Activated CD8-positive, alpha-beta memory T cell treated with anti-CD3 and anti-CD28 coated beads, Interleukin-2, amount 10 ng/mL, durations not matched to agents 7 days and 5 days (primary cell): ENCODE data around the gene HDAC7. TPM values are rescaled to one million over a fixed set of nuclear protein-coding genes. Genes with fewer than 3 reads are reported as not detected.

Experiments used
- ATAC-seq: fragments of 150-1000 bp; cut with Tn5 transposase; one replicate; pipeline ENCODE4 v1.10.0; 2021; ENCODE audit warnings: moderate library complexity
- CTCF ChIA-PET: fragments of 350-600 bp; sonication (Branson Sonifier 250); formaldehyde crosslinking; loops from one replicate; lab custom pipeline; 2021; ENCODE audit warnings: antibody characterized with exemption; lab: Charles Lee
- DNase-seq: peaks from one replicate; pipeline ENCODE4 v3.0.0-alpha.2; 2020
- H3K27ac Mint-ChIP-seq: one replicate; pipeline ENCODE4 v1.8.0; 2021; ENCODE audit warnings: mild to moderate bottlenecking, mixed read lengths
- H3K27me3 Mint-ChIP-seq: one replicate; pipeline ENCODE4 v1.8.0; 2021; ENCODE audit warnings: mixed read lengths
- H3K36me3 Mint-ChIP-seq: one replicate; pipeline ENCODE4 v1.8.0; 2021; ENCODE audit warnings: mild to moderate bottlenecking, mixed read lengths
- H3K4me1 Mint-ChIP-seq: one replicate; pipeline ENCODE4 v1.8.0; 2021; ENCODE audit warnings: mixed read lengths
- H3K4me3 Mint-ChIP-seq: one replicate; pipeline ENCODE4 v1.8.0; 2021; ENCODE audit warnings: mild to moderate bottlenecking, moderate library complexity, mixed read lengths
- H3K9me3 Mint-ChIP-seq: one replicate; pipeline ENCODE4 v1.8.0; 2022; ENCODE audit warnings: low read depth, mixed read lengths
- total RNA-seq, 2 experiments: library from RNA; stranded (reverse); gene quantifications; one replicate each; pipeline ENCODE4 v1.2.3, GENCODE V29; 2021

Gene HDAC7
- total RNA-seq, result 100 to 1,000 TPM; 226 to 284 TPM

DNA sequence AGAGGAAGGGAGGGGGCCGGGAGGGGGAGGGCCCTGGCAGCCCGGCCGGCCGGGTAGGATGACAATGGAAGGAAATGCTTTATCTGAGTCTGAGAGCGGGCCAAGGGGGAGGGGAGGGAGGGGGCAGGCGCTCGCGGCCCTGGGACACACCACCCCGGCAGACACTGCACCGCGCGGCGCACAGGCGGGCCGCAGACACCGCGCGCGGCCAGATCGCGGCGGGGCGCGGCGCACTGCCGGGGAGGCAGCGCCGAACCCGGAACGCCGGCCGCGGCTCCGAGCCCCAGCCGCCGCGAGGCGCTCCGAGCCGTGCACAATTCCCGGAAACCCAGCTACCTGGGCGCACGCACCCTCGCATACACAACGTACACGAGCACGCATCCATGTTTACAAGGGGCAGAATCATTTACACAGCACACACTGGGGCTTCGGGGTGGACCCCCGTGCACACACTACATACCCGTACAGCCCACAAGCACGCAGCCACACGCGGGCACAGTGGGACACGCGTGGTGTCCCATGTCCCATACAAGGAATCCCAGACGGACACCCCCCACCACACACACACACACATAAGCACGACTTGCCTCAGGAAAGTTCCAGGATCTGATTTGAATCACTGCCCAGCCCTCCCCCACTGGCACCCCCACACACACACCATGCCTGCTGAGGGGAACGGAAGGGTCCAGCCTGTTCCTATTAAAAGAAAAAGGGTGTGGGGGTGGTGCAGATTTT lies at the start of gene HDAC7:
HDAC7 (minus strand) TSS at position 8 of the 735 bp plus-strand sequence. CDS start 118 bp downstream, outside the sequence.
- H3K27ac Mint-ChIP-seq, result peak within 1 kb of the TSS; percentile 96
- peaks cover 26% of the 10 kb centered on the region for H3K36me3 Mint-ChIP-seq
- peak; percentile 85 for DNase-seq
- peaks cover 61% of the 10 kb centered on the region for H3K4me1 Mint-ChIP-seq
- CTCF ChIA-PET, result interaction anchor here (1.1 to 27.3 kb wide), 5 partner anchors 12 to 77 kb away, joined by 3 to 775 read pairs (median 34); no protein-coding TSS in a partner anchor
- H3K4me3 Mint-ChIP-seq, result peak within 1 kb of the TSS; percentile 97
- peak; percentile 52 for ATAC-seq
- H3K27me3 Mint-ChIP-seq, result no peaks in the 10 kb centered on the region
- H3K9me3 Mint-ChIP-seq, result no peaks in the 10 kb centered on the region

GRCh38 chr12:47868552-47869031 lies 48.9 kb upstream of the HDAC7 start:
- ATAC-seq (no peak), DNase-seq (no peak)
- no peaks in the 10 kb centered on the region for H3K9me3 Mint-ChIP-seq
- H3K36me3 Mint-ChIP-seq, result peaks cover 38% of the 10 kb centered on the region
- H3K4me1 Mint-ChIP-seq, result peaks cover 79% of the 10 kb centered on the region
- H3K4me3 Mint-ChIP-seq, result no peak overlapping the region
- H3K27ac Mint-ChIP-seq, result peak overlapping the region; percentile 86
- CTCF ChIA-PET, result interaction anchor here (0.7 to 5.8 kb wide), 11 partner anchors 12 to 162 kb away, joined by 3 to 34 read pairs (median 6); partner anchors contain the start of gene VDR
- no peaks in the 10 kb centered on the region for H3K27me3 Mint-ChIP-seq

DNA sequence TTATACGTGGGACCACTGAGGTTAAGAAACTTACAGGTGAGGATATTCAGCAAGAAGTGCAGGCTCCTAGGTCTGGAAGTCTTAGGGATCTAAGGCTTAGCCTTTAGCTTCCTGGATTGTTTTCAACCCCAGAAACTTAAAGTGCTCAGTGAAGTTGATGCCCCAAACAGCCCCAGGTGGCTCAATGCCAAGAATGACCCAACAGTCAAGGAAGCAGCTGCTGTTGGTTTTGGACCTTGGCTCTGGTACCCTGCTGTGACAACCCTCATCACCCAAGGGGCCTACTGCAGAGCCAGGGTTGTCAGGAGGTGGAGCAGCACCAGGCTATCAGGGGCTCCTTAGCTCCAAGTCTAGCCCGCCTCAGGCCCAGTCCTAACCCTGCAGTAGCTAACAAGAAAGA lies 48.3 kb upstream of the HDAC7 start:
- ATAC-seq (peak; percentile 17), DNase-seq (no peak)
- CTCF ChIA-PET, result interaction anchor here (0.7 to 5.8 kb wide), 8 partner anchors 17 to 96 kb away, joined by 3 to 34 read pairs (median 6); partner anchors contain the start of genes TMEM106C and VDR
- Mint-ChIP-seq H3K27me3 (no peaks in the 10 kb centered on the region), H3K27ac (peak overlapping the region; percentile 86), H3K4me3 (no peak overlapping the region), H3K36me3 (peaks cover 36% of the 10 kb centered on the region), H3K4me1 (peaks cover 82% of the 10 kb centered on the region), H3K9me3 (no peaks in the 10 kb centered on the region)

- no peaks in the 10 kb centered on the region for H3K9me3 Mint-ChIP-seq
- H3K27ac Mint-ChIP-seq, result peak overlapping the region; percentile 86
- no peak overlapping the region for H3K4me3 Mint-ChIP-seq
- DNase-seq (peak; percentile 76), ATAC-seq (peak; percentile 82)
- H3K4me1 Mint-ChIP-seq, result peaks cover 81% of the 10 kb centered on the region
- CTCF ChIA-PET, result interaction anchor here (0.7 to 5.8 kb wide), 7 partner anchors 18 to 96 kb away, joined by 3 to 34 read pairs (median 7); partner anchors contain the start of genes TMEM106C and VDR
- H3K27me3 Mint-ChIP-seq, result no peaks in the 10 kb centered on the region
- H3K36me3 Mint-ChIP-seq, result peaks cover 32% of the 10 kb centered on the region
Observed at GRCh38 chr12:47867495-47867941, 47.8 kb upstream of the HDAC7 start.

- CTCF ChIA-PET, result interaction anchor here (0.9 to 2.8 kb wide), 5 partner anchors 9 to 122 kb away, joined by 3 to 8 read pairs (median 3); partner anchors contain the start of gene TMEM106C
- Mint-ChIP-seq H3K36me3 (peaks cover 31% of the 10 kb centered on the region), H3K9me3 (no peaks in the 10 kb centered on the region)
Observed at GRCh38 chr12:47864646-47865235, 45.0 kb upstream of the HDAC7 start.

GRCh38 chr12:47863985-47864384 lies 44.3 kb upstream of the HDAC7 start:
- ATAC-seq, result no peak
- H3K4me1 Mint-ChIP-seq, result peaks cover 76% of the 10 kb centered on the region
- no peaks in the 10 kb centered on the region for H3K27me3 Mint-ChIP-seq
- H3K9me3 Mint-ChIP-seq, result no peaks in the 10 kb centered on the region
- no peak for DNase-seq
- no peak overlapping the region for H3K4me3 Mint-ChIP-seq
- CTCF ChIA-PET, result interaction anchor here (0.9 to 2.8 kb wide), 3 partner anchors 26 to 122 kb away, joined by 3 to 8 read pairs (median 3); partner anchors contain the start of gene TMEM106C
- peak overlapping the region; percentile 46 for H3K27ac Mint-ChIP-seq
- peaks cover 34% of the 10 kb centered on the region for H3K36me3 Mint-ChIP-seq

More at GRCh38 chr12:47864646-47865235, 45.0 kb upstream of the HDAC7 start:
- Mint-ChIP-seq H3K27me3 (no peaks in the 10 kb centered on the region), H3K27ac (peak overlapping the region; percentile 54), H3K4me1 (peaks cover 79% of the 10 kb centered on the region), H3K4me3 (no peak overlapping the region)
- ATAC-seq, result no peak
- no peak for DNase-seq

- peaks cover 30% of the 10 kb centered on the region for H3K36me3 Mint-ChIP-seq
Observed at GRCh38 chr12:47863467-47863866, 43.8 kb upstream of the HDAC7 start.

GRCh38 chr12:47862881-47863280 lies 43.2 kb upstream of the HDAC7 start:
- Mint-ChIP-seq H3K27ac (no peak overlapping the region), H3K36me3 (peaks cover 34% of the 10 kb centered on the region)
- CTCF ChIA-PET, result interaction anchor here (1.0 to 2.8 kb wide), 4 partner anchors 22 to 100 kb away, joined by 3 to 8 read pairs (median 4); partner anchors contain the start of gene TMEM106C

More at GRCh38 chr12:47863467-47863866, 43.8 kb upstream of the HDAC7 start:
- no peaks in the 10 kb centered on the region for H3K27me3 Mint-ChIP-seq
- no peaks in the 10 kb centered on the region for H3K9me3 Mint-ChIP-seq
- H3K4me3 Mint-ChIP-seq, result no peak overlapping the region
- H3K27ac Mint-ChIP-seq, result peak overlapping the region; percentile 47
- DNase-seq, result no peak
- no peak for ATAC-seq
- H3K4me1 Mint-ChIP-seq, result peaks cover 75% of the 10 kb centered on the region
- CTCF ChIA-PET, result interaction anchor here (0.9 to 2.8 kb wide), 4 partner anchors 26 to 121 kb away, joined by 3 to 8 read pairs (median 4); partner anchors contain the start of gene TMEM106C

DNA sequence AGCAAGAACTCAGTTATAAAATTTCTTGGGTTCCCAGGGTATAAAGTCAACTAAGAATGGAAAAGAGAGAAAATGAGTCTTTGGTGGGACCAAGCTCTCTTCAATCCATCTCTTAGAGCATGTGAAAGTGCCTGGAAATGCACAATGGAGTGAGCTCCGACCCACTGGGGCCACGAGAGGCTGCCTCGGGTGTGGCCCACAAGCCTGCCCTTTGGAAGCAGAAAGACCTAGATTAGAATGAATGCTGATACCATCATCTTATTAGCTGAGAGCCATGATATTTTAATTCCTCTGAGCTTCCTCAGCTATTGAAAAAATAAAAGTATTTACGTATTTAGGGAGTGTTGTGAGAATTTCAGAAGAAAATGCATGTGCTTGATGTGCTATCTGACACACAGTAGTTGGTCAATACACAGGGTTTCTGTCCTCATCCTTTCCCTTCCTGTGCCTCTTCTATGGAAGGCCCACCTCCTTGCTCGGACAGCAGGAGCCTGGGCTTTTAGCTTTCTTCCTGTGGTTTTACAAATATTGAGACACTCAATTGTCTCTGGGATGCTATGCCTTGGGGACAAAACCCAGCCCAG lies 42.6 kb upstream of the HDAC7 start:
- CTCF ChIA-PET, result interaction anchor here (0.8 to 2.8 kb wide), 8 partner anchors 10 to 101 kb away, joined by 3 to 8 read pairs (median 3); partner anchors contain the start of gene TMEM106C
- Mint-ChIP-seq H3K9me3 (no peaks in the 10 kb centered on the region), H3K4me1 (peaks cover 63% of the 10 kb centered on the region), H3K36me3 (peaks cover 30% of the 10 kb centered on the region), H3K4me3 (no peak overlapping the region), H3K27ac (no peak overlapping the region), H3K27me3 (no peaks in the 10 kb centered on the region)
- ATAC-seq (no peak), DNase-seq (no peak)

More at GRCh38 chr12:47862881-47863280, 43.2 kb upstream of the HDAC7 start:
- Mint-ChIP-seq H3K9me3 (no peaks in the 10 kb centered on the region), H3K27me3 (no peaks in the 10 kb centered on the region), H3K4me3 (no peak overlapping the region), H3K4me1 (peaks cover 69% of the 10 kb centered on the region)
- no peak for ATAC-seq
- DNase-seq, result no peak

DNA sequence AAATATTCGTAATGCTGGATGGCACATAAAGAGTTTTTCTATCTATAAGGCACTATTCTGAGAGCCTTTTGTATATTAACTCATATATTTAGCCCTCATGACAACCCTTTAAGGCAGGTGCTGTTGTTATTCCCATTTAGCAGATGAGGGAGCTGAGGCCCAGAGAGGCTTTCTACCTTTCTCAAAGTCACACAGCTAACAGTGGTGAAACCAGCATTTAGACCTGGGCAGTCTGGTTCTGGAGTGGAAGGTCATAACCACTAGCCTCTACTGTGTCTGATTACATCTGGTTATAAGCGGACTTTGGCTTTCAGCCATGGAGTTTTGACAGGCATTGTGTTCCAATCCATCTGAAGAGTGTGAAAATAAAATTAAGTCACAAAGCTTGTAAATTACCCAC lies 41.2 kb upstream of the HDAC7 start:
- CTCF ChIA-PET, result interaction anchor here (0.9 to 1.5 kb wide), 8 partner anchors 9 to 94 kb away, joined by 3 to 4 read pairs (median 3); no protein-coding TSS in a partner anchor
- H3K4me3 Mint-ChIP-seq, result no peak overlapping the region
- peak overlapping the region; percentile 86 for H3K27ac Mint-ChIP-seq
- no peak for DNase-seq
- no peaks in the 10 kb centered on the region for H3K9me3 Mint-ChIP-seq
- H3K27me3 Mint-ChIP-seq, result no peaks in the 10 kb centered on the region
- H3K4me1 Mint-ChIP-seq, result peaks cover 55% of the 10 kb centered on the region
- no peak for ATAC-seq
- peaks cover 32% of the 10 kb centered on the region for H3K36me3 Mint-ChIP-seq

DNA sequence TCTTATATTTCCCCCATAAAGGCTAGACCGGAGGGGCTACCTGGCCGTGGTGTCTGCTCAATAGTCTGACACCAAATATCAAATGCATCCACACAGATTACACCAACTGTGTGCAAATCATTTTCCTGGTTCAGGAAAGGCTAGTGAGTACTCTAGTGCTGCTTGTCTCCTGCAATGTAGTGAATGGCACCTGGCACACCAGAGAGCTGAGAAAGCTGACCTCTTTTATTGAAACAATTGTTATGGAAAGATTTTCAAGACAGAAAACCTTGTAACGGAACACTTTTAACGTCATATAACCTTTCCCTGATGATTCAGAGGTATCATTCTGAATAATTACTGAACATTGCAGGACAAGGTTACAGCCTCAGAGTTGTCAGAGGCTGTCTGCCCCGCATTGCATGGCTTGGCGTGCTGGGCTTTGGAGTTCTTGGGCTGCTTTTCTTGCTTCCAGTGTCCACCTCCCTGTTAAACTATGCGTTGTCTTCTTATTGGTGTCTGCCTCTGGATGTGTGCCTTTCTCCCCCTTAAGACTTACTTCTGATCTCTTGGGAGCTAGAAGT lies 40.7 kb upstream of the HDAC7 start:
- DNase-seq (no peak), ATAC-seq (peak; percentile 86)
- Mint-ChIP-seq H3K36me3 (peaks cover 35% of the 10 kb centered on the region), H3K4me1 (peaks cover 55% of the 10 kb centered on the region), H3K27ac (peak overlapping the region; percentile 86), H3K4me3 (no peak overlapping the region), H3K27me3 (no peaks in the 10 kb centered on the region), H3K9me3 (no peaks in the 10 kb centered on the region)
- CTCF ChIA-PET, result interaction anchor here (1.0 to 1.5 kb wide), 6 partner anchors 9 to 93 kb away, joined by 3 to 4 read pairs (median 3); no protein-coding TSS in a partner anchor

DNA sequence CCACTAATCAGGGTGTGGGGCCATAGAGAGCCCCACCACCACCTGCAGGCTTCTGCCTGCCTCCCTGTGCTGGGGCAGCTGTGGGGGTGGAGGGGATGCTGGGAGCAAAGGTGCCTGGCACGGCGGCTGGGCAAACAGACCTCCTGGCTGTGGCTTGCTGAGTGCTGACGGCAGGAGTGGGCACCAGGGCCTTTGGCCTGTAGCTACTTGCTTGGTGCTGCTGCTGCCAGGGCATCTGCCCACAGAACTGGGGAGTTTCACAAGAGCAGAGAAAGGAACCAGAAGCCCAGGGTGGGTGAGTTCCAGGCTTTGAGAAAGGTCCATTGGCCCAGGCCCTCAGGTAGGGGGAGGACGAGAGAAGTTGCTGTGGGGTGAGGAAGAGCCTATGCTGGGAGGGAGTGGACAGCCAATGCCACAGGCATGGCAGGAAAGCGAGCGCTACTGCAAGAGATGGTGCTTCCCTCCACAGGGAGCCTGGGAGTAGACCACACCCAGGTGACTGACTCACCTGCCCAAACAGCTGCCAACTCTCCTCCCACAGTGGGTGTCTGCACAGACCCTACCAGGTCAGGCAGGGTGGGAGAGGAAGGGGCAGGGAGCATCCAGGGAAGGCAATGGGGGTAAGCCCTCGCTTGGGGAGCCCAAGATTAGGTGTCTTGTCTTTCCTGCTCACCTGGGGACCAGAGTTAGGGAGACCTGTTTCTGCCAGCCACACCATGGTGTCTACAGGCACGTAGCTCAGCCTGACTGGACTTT lies 39.0 kb upstream of the HDAC7 start:
- Mint-ChIP-seq H3K4me1 (peaks cover 42% of the 10 kb centered on the region), H3K27me3 (no peaks in the 10 kb centered on the region), H3K4me3 (no peak overlapping the region), H3K36me3 (peaks cover 37% of the 10 kb centered on the region), H3K9me3 (no peaks in the 10 kb centered on the region), H3K27ac (no peak overlapping the region)
- CTCF ChIA-PET, result no interaction called here
- no peak for ATAC-seq
- no peak for DNase-seq
